Renal cortical epithelial cell (primary cell): ENCODE data around the gene LRFN5. TPM values are rescaled to one million over a fixed set of nuclear protein-coding genes. Genes with fewer than 3 reads are reported as not detected.
"Not testable (repeated sequence)": the region's sequence is repeated elsewhere in the genome, so short reads cannot be mapped to it uniquely, and the experiment has no call there.

Experiments
- DNase-seq: peaks from one replicate; pipeline ENCODE4 v3.0.0-alpha.2; 2011; ENCODE audit warnings: low read depth
- total RNA-seq: library from RNA; depleted of rRNA; stranded (reverse); fragments of >200 nt; gene quantifications from 2 replicates; pipeline ENCODE4 v1.2.3, GENCODE V29; 2014

LRFN5 gene
- total RNA-seq, 1 donor from 2014 or later = 1.4 TPM

DNA sequence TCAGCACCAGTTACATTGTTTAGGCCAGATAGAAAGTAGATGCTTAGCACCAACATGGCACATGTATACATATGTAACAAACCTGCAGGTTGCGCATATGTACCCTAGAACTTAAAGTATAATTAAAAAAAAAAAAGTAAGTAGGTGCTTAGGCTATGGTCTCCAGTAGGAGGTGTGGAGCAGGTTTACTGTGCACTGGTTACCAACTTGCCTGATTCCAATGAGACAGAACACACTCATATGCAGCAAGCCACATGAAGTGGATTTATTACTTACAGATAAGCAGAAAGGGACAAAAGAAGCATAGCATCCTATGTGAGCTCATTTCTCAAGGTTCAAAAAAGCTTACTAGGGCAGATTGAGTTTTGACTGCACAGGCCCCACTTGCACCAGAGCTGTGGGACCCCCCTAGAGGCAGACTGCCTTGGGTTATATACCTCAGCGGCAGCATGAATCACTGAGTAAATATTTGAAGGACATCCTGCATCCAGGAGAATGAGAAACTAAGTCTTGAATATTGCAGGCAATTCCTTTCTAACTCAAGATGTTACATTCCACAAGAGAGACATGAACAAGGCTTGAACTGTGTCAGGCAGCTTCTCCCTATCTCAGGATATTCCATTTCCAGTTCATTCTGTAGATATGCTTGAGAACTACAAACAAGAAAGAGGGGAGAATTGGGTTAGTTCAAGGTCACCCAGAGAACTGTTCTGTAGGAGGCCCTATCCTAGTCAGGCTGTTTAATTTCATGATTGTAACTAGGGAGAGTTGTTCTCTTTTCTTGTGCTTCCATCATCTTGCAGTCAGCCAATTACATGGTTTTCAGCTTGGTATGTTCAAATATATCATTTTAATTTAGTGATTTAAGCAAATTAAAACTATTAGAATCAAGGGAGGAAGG is 30.1 kb downstream of the LRFN5 start:
- DNase-seq = peak; percentile 17

DNA sequence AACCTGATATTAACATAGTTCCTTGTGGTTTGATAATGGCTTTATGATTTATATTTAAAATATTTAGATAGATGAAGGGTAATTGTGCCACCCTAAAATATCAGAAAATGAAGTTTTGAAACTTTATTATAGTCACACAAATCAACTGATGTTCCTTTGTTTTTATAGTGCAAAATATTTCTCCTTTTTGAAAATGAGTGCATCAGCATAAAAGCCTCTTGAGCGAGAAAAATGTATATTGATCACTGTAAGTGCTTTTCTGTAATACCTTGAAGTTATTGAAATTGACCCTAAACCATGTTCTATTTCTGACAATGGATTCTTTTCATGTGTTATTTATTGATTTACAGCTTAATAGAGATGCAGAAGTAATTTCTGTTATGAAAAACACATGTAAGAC is 35.0 kb downstream of the LRFN5 start:
- DNase-seq = no peak

DNA sequence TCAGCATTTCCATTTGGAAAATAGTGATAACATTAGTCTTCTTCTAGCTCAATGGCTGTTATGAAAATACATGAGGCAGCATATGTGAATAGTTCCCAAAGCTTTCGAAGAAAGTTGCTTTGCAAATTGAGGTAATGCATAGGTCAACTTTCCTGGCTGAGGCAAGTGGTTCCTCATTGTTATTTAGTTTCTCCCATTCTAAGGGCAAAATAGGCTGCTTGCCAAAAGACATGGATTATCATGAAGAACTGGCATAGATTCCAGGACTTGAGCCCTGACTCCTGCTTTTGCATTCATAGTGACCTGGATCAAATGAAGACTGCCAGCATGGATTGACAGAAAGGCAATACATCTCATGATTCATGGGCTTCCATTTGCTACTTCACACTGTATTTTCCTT is 35.7 kb downstream of the LRFN5 start:
- DNase-seq = no peak

DNA sequence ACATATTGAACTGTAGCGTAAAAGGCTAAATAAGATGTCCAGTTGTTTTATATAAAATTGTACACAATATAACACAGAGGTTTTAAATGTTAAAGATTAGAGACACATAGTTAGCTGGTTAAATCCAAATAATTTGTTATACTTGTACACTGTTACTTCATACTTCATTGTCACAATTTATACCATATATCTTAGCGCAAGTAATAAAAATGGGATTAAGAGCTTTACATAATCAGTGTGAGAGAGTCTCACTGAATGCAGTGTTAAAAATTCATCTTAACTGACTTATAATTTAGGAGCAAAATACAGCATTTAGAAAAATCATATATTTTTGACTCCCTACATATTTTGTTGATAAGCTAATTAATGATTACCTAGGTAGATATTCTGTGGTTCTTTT is 36.1 kb downstream of the LRFN5 start:
- DNase-seq = no peak

DNA sequence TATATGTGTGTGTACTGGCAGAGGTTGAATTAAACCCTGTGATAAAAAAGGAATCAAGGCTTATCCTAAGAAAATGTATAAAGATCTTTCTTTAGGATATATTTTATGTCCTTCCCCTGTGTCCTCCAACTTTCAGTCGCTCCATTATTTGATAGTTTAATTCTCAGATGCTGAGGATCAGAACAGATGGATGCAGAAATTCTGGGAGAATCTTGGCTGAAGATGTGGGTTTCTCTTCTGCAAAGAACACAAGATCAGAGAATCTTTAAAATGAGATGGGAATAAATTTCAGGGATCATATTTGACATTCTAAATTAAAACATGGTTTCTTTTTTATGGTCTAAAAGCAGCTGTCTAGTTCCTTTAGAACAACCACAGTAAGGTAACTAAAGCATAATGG is 37.9 kb downstream of the LRFN5 start:
- no peak for DNase-seq

DNA sequence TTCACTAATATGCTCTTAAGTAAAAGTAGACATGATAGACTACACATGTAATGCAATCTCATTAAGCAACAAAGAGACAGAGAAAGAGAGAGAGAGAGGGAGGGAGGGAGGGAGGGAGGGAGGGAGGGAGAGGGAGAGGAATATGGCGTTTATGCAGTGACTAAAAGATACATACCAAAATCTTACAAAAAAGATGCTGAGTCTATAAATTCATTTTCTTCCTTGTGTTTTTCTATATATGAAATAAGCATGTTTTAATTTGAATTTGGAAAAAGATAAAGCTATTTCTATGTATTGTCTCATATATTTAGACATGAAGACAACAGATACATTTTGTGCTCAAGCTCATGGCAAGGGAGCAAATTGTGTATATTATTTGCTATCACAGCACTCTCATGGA is 44.1 kb downstream of the LRFN5 start:
- DNase-seq = no peak

DNA sequence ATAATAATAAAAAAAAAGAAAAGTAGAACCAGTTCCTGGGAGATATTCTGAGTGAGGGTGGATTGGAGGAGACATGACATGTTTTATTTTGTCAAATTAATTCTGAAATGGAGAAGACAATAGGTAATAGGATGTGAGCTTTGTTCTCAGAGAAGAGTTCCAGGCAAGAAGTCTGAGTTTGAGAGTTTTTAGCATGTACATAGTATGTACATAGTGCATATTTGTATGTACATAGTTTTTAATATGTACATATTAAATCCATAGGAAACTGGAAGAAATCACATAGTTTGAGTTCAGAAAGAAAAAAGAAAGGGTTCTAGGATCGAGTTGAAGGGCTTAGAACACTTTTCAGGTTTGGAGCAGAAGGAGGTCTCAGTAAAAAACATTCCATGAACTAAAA is 47.5 kb downstream of the LRFN5 start:
- no peak for DNase-seq

DNA sequence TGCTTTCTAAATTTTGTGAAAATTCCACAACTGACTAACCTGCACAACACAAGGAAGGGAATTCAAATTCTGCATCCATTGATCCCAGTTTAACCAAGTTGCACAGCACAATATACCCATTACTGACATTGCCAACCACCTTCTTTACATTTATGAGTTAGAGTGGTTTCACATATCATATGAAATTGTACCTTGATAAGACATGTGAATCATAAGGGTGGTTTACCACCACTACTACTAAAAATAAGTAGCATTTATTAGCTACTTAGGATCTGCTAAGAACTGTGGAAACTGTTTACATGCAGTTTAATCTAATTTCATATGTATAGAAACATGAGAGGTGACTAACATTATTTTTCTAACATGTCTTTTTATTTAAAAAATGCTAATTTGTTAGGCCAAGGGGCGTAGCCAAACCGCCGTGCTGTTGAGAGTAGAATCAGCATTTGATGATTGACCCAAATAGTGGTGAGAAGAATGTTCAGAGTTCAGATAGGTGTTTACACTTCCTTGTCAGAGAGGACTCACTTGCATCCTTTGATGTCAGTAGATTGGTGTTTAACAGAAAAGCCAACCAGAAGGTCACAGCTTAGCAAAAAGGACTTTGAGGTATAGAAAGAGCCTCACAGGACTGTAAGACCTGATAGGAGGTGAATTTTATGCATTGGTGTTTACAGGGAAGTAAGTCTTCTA is 56.2 kb downstream of the LRFN5 start:
- DNase-seq = no peak

DNA sequence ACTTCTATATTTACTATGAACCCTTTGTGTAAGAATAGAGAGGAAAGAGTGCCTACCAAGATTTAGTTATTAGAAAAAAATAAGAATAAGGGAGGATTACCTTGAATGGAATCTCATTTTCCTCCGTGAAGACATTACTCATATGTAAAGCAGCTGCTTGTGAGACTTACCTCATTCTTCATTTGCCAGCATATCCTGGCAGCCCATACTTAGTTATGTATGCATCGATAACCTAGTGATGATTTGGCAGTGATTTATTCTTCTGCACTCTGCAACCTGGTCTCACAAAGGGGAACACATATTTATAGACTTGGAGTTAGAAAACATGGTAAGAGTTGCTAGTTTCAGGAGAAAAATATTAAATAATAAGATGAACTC is 56.8 kb downstream of the LRFN5 start:
- peak; percentile 59 for DNase-seq

DNA sequence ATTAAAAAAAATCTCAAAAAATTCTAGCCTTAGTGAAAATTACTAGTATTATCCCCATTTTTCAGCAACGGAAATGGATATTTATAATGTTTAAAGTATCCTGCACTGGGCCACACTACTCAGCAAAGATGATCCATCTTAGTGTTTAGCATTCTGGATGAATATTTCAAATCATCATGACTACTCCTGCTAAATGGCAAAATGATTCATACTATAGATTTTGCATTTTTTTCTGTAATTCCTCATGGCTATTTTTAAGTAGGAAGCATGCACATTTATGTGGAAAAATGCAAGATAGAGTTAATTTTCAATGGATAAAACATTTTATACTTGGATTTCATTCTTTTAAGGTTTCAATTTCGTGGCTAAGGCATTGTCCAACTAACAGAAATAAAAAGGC is 59.6 kb downstream of the LRFN5 start:
- no peak for DNase-seq

DNA sequence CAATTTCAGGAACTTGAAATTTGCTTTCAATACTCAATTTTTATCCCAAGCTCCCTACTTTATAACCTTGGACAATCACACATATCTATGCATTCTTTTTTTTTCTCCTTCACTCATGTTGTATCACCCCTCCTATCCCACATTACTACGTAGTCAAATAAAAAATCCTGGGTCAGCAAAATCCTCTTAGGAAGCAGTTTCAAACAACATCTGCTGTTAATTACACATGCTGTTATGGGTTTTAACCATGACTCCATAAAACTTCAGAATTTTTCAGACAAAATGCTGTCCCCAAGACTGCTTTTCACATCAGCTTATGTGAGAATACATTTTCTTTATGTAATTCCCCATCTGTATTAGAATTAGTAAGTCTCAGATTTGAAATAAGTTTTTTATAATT is 61.7 kb downstream of the LRFN5 start:
- DNase-seq = no peak

DNA sequence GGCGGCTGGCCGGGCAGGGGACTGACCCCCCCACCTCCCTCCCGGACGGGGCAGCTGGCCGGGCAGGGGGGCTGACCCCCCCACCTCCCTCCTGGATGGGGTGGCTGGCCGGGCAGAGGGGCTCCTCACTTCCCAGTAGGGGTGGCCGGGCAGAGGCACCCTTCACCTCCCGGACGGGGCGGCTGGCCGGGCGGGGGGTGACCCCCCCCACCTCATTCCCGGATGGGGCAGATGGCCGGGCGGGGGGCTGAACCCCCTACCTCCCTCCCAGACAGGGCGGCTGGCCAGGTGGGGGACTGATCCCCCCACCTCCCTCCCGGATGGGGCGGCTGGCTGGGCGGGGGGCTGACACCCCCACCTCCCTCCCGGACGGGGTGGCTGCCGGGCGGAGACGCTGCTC is 66.9 kb downstream of the LRFN5 start:
- DNase-seq = not testable (repeated sequence)

DNA sequence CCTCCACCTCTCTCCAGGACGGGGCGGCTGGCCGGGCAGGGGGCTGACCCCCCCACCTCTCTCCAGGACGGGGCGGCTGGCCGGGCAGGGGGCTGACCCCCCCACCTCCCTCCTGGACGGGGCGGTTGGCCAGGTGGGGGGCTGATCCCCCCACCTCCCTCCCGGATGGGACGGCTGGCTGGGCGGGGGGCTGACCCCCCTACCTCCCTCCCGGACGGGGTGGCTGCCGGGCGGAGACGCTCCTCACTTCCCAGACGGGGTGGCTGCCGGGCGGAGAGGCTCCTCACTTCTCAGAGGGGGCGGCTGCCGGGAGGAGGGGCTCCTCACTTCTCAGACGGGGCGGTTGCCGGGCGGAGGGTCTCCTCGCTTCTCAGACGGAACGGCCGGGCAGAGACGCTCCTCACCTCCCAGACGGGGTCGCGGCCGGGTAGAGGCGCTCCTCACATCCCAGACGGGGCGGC is 67.9 kb downstream of the LRFN5 start:
- not testable (repeated sequence) for DNase-seq

DNA sequence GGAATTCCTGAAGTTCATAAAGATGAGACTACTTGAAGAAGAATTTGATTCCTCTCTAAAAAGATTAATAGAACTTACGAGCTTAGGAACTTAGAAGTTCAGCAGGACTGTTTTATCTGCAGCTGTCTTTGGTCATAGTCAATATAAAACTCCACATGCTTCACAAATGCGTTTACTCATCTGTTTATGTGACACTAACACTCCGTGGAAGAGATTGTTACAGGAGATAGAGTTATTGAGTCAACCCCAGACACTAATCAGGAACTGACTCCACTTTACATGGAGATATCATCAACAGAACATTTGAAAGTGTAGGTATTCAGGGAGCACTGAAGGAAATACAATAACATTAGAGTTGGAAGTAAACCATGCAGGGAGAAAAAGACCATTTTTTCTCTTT is 92.8 kb downstream of the LRFN5 start:
- no peak for DNase-seq

DNA sequence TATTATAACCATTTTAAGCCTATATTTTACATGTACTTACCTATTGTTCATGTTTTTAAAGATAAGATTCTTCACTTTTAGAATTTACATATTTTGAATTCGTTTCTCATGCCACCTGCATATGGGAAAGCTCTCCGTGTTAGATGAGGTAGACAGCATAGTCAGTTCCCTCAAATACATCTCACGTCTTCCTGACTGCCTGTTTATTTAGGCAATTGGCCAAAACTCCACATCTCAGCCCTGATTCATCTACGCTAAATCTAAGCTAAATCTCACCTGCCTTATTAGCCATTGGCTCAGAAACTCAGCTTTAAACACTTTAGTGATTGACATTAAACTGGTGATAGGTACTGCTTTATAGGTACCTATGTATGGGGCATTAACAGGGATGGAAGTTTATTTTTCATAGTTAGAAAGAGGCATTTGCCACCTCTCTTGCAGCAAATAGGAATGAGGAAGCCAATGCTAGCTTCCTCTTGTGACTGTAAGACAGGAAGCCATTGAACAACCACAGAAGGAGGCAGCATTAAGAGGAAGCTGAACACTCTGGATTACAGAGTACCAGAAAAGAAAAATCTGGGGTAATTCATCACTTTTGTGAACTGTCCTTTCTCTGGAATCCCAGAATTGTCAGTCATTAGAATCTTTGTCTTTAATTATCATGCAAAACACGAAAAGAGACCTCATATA is 111.9 kb downstream of the LRFN5 start:
- DNase-seq = no peak

DNA sequence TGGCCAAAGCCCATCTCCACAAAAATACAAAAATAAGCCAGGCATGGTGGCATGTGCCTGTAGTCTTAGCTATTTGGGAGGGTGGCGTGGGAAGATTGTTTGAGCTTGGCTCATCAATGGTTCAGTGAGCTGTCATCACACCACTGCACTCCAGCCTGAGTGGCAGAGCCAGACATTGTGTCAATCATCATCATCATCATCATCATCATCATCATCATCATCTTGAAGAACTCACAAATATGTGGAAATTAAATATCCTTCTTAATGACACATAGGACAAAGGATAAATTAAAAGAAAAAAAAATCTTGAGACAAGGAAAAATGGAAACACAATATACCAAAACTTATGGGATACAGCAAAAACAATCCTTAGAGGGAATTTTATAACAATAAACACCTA is 132.5 kb downstream of the LRFN5 start:
- no peak for DNase-seq

DNA sequence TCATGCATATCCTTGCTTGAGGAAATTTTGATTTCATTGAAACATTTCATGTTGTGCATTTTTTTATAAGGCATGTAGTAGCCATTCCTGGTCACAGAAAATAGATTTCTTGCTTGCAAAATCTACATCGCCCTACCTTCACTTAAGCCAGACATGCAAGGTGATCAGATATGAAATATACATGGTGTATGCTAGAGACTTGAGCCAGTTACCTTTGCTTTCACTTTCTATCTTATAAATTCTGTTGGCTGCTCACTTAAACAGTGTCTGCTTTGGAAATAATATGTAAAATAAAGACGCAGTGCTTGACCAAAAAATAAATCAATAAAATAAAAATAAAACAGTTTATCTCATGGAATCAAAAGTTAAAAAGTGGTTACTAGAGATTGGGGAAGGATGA is 136.5 kb downstream of the LRFN5 start:
- no peak for DNase-seq

DNA sequence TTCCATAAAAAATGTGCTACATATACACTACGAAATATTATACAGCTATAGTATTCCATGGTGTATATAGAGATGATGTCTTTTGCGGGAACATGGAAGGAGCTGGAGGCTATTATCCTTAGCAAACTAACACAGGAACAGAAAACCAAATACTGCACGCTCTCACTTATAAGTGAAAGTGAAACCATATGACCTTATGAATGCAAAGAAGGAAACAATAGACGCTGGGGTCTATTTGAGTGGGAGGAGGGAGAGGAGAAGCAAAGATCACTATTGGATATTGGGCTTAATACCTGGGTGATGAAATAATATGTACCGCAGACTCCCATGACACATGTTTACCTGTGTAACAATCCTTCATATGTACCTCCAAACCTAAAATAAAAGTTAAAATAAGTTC is 142.8 kb downstream of the LRFN5 start:
- peak; percentile 35 for DNase-seq

DNA sequence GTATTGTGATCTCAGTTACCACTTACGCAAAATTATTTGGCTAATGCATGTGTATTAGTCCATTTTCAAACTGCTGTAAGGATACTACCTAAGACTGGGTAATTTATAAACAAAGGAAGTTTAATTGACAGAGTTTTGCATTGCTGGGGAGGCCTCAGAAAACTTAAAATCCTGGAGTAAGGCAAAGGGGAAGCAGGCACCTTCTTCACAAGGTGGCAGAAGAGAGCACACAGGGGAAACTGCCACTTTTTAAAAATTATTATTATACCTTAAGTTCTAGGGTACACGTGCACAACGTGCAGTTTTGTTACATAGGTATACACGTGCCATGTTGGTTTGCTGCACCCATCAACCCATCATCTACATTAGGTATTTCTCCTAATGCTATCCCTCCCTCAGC is 143.9 kb downstream of the LRFN5 start:
- DNase-seq = not testable (repeated sequence)

DNA sequence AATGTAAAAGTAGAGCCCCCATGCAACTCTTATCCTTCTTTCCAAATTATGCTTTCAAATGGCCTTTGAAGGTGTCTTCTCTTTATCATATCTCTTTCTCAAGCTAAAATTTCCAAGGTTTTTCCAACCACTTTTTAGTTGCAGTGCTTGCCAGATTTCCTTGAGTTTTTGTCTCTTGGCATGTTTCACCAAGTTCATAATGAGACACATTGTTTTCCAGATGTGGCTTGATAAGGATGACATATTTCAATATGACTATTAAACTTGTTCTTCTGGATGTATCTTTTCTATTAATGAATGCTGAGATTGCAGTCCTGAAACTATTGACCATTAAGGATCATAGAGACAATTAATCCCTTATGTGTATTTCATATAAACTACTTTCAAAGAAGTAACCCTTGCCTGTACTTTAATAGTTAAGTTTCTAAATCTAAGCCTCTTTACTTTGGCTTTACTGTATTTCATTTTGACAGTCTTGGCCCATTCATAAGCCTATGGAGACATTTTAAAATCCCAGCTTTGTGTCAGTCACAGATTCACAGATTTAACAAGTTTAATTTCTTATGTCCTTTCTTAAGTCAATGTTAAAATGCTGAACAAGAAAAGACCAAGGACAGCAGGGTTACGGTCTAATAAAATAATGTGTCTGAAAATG is 151.5 kb downstream of the LRFN5 start:
- DNase-seq = no peak

DNA sequence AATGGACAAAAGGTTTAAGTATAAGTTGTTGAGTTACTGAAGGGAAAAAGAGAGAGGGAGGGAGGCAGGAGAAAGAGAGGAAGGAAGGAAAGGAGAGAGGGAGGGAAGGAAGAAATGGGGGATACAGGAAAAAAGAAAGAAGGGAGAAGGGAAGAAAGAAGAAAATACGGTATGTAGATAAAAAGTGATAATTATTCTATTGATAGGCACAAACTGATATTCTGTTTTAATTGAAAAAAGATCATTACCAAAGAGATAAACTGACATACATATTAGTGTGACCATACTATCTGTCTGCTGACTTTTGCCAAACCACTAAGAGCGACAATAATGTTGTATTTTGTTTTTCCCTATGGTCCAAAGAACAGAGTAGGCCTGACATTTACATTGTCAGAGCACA is 154.5 kb downstream of the LRFN5 start:
- DNase-seq = no peak

DNA sequence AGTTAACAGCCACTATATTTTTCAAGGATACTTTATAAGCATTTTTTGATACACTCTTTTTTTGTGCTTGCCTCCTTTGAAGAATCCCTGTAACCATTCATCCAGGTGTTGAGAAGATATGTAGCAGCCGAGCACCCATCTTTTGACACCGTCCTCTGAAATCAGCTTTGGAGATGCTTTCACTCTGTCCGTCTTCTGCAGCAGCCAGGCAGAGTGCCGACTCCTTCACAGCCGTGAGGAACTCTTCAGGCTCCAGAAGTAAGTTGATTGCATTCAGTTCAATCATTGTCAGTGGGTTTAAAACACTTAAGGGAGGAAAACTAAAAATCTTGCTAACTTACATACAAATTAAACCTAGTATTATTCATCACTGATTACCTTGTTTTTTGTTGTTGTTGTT is 160.1 kb downstream of the LRFN5 start:
- no peak for DNase-seq
